Left lung (tissue), 10 donors: ENCODE data around the gene TRAP1. TPM values are rescaled to one million over a fixed set of nuclear protein-coding genes. Genes with fewer than 3 reads are reported as not detected.

Source experiments
- ATAC-seq: fragments of 200-7000 bp; cut with Tn5 transposase; one replicate; pipeline ENCODE4 v1.9.1; 2020; ENCODE audit warnings: moderate library complexity
- DNase-seq, 4 donors: peaks; one replicate each; pipeline ENCODE4 v3.0.0-alpha.2; 2013 to 2020
- H3K27ac ChIP-seq, 2 donors: fragments of 200-600 bp; sonication (generic) in 1 of 2; one replicate each; pipeline versions ENCODE4 v1.5.0 to v1.8.0; 2020 to 2021
- H3K27me3 ChIP-seq, 2 donors: fragments of 200-600 bp; sonication (generic) in 1 of 2; one replicate each; pipeline versions ENCODE4 v1.5.0 to v1.8.0; 2020 to 2021
- H3K36me3 ChIP-seq, 2 donors: fragments of 200-600 bp; sonication (generic) in 1 of 2; one replicate each; pipeline versions ENCODE4 v1.5.0 to v1.8.0; 2020 to 2021
- H3K4me1 ChIP-seq, 2 donors: fragments of 200-600 bp; one replicate each; pipeline ENCODE4 v1.8.0; 2021
- H3K4me3 ChIP-seq, 2 donors: fragments of 200-600 bp; sonication (generic) in 1 of 2; one replicate each; pipeline versions ENCODE4 v1.5.0 to v1.8.0; 2020 to 2021; ENCODE audit warnings: mild to moderate bottlenecking in 1 of 2
- H3K9me3 ChIP-seq, 2 donors: fragments of 200-600 bp; sonication (generic) in 1 of 2; one replicate each; pipeline versions ENCODE4 v1.5.0 to v1.8.0; 2020 to 2021
- CTCF ChIP-seq, 2 donors: fragments of 200-600 bp; sonication (generic) in 1 of 2; IDR thresholded peaks; one replicate each; pipeline versions ENCODE4 v1.5.0 to v1.8.0; 2021; ENCODE audit warnings: antibody characterized with exemption in 2 of 2
- intact Hi-C, 2 donors: fragments of 100-400 bp; cut with DNase I; formaldehyde crosslinking; loops; one replicate each; pipeline versions ENCODE4 v1.11.2 to v1.14.2; 2022
- polyA plus RNA-seq, 6 donors: library from polyadenylated mRNA; unstranded; fragments of 120-200 nt; gene quantifications; one replicate each; pipeline ENCODE4 v1.2.1, GENCODE V29; 2013; ENCODE audit not compliant: insufficient read length in 6 of 6
- total RNA-seq, 2 donors: library from RNA; stranded (reverse); fragmentation: NEBNext Ultra II Directional; extraction: Animal tissue kit (Norgen Biotek cat#: 25700); gene quantifications; one replicate each; pipeline ENCODE4 v1.2.1, GENCODE V29; 2021
- donor health status: DM: no; HTN: yes; CAD: no.
- donor health status: DM: no; HTN: no; CAD: no.

TRAP1 gene
- total and polyA plus RNA-seq, 8 donors = 49.1 to 100 (median 82.7) TPM

DNA sequence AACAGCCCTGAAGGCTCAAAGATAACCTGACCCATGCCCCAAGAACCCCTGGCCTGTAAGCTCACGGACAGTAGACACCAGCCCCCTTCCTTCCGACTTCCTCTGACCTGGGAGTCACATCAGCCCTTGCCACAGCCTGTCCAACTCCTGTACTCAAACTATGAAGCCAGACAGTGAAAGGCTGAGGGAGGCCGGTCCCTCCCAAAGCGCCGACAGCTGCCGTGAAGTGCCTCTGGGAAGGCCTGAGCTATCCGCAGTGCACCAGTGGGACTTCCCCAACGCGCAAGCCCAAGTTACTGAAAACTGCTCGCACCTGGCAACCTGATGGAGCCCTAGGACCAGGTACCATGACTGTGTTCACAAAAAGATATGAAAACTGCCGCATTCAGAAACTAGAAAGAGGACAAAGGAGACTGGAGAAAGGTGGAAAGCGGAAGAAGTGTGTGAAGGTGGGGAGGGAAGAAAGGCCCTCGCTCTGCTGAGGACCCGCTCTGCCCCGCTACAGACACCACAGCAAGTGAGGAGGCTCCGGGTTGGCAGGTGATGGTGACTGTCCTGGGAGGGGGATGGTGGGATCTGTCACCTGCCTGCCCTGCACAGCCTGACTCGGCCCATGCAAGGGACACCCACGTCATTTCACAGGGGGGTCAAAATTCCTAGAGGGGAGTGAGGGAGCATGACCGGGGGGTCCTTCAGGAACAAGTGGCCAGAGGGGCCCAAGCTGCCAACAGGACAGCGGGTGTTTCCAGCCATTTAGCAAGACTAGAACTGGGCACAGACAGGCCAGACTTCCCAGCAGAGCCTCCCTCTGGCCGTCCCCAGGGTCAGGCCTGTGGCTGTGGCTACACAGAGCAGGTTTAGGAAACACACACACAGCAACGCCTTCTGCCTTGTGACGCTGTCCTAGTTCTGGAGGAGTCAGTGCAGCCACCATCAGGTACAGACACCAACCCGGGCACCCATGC, 13.1 kb upstream of the TRAP1 start:
- H3K36me3 ChIP-seq = peaks cover 0 to 94% of the 10 kb centered on the region in 2 donors
- TF ChIP-seq CTCF (IDR thresholded peaks at IDR 0.05) = no peak

DNA sequence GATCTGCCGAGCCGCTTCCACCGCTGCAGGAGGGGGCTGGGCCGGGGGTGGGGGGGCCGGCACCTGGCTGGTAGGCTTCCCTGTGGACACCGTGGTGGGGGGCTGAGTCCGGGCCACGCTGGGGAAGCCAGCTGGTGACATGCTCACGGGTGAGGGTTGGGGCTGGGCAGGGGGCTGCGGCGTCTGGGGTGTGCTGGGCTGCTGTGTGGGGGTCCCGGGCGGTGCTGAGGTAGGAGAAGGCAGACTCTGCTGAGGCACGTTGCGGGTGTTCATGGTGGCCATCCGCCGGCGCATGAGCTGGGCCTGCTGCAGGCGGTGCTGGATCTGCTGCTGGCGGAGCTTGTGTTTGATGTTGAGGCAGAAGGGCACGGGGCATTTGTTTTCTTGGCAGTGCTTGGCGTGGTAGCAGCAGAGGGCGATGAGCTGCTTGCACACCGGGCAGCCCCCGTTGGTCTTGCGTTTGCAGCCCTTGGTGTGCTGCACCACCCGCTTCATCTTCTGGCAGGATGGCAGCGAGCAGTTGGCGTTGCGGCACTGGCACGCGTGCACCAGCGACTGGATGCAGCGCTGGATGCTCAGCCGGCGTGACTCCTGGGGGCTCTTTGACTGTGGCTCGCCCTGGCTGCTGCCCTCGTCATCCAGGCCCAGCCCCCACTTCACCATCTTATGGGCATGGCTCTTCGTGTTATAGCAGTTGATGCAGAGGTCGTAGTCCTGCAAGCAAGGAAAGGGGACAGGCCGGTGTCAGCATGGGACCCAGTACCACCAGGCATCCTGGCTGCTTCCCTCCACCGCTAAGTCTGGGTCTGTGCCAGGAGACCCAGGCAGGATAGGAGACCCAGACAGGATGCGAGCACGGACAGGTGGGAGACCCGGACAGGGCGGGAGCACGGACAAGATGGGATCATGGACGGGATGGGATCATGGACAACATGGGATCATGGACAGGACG, 12.1 kb upstream of the TRAP1 start:
- Histone ChIP-seq H3K4me3 (no peak overlapping the region), H3K36me3 (peaks cover 0 to 84% of the 10 kb centered on the region in 2 donors), H3K4me1 (no peaks in the 10 kb centered on the region), H3K27me3 (no peaks in the 10 kb centered on the region), H3K27ac (no peak overlapping the region), H3K9me3 (no peaks in the 10 kb centered on the region)
- no peak for DNase-seq
- peak; percentile 9 for ATAC-seq
- no peak for TF ChIP-seq CTCF (IDR thresholded peaks at IDR 0.05)
- intact Hi-C loops = no loop called here

More for the DNA sequence above, 13.1 kb upstream of the TRAP1 start:
- DNase-seq (no peak), ATAC-seq (no peak)
- Histone ChIP-seq H3K27me3 (no peaks in the 10 kb centered on the region), H3K9me3 (no peaks in the 10 kb centered on the region), H3K27ac (no peak overlapping the region), H3K4me3 (no peak overlapping the region), H3K4me1 (no peaks in the 10 kb centered on the region)
- intact Hi-C loops = no loop called here

DNA sequence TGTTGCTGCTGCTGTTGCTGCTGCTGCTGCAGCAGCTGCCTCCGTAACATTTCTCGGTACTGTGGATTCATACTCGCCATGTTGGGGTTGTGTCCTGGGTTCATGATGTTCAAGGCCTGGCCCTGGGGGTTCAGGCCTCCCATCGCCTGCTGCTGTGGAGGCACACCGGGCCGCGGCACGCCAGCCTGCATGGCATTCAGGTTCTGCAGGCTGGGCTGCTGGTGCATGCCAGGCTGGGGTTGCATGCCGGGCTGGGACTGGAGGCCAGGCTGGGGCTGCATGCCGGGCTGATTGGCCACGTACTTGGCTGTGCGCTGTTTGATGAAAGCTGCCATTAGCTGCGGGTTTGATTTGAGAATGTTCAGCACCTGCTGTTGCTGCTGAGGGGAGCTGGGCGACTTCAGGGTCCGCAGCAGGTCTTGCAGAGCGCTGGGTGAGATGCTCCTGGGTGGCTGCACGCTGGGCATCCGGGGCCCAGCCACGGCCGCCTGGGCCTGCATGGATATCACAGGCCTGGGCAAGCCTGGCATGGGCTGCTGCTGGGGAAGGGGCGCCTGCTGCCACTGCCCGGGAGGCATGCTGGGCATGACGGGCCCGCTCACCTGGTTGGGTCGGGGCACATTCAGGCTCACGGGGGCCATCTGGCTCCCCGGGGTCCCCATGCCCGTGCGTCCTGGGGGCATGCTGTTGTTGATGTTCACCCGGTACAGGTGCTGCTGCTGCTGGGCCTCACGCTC, 11.3 kb upstream of the TRAP1 start:
- intact Hi-C loops = no loop called here
- Histone ChIP-seq H3K4me1 (no peaks in the 10 kb centered on the region), H3K4me3 (no peak overlapping the region), H3K36me3 (peaks cover 0 to 75% of the 10 kb centered on the region in 2 donors), H3K27ac (no peak overlapping the region), H3K27me3 (no peaks in the 10 kb centered on the region), H3K9me3 (no peaks in the 10 kb centered on the region)
- DNase-seq = no peak
- no peak for ATAC-seq
- TF ChIP-seq CTCF (IDR thresholded peaks at IDR 0.05) = no peak

- ATAC-seq (no peak), DNase-seq (no peak)
- no peak overlapping the region for H3K4me3 ChIP-seq
- no peak overlapping the region for H3K27ac ChIP-seq
- intact Hi-C loops = no loop called here
- no peaks in the 10 kb centered on the region for H3K27me3 ChIP-seq
- H3K4me1 ChIP-seq = no peaks in the 10 kb centered on the region
- no peak for TF ChIP-seq CTCF (IDR thresholded peaks at IDR 0.05)
- peaks cover 0 to 68% of the 10 kb centered on the region in 2 donors for H3K36me3 ChIP-seq
- H3K9me3 ChIP-seq = no peaks in the 10 kb centered on the region
Observed at GRCh38 chr16:3727806-3728381, 10.6 kb upstream of the TRAP1 start.
